Esophagus squamous epithelium (tissue), 5 donors: ENCODE results near the gene RASL11A. TPM values are rescaled to one million over a fixed set of nuclear protein-coding genes. Genes with fewer than 3 reads are reported as not detected.
A peak's percentile ranks its signal among the peaks of the same experiment; 100 is the strongest.

Source experiments
- DNase-seq: peaks from one replicate; lab custom pipeline; 2025; lab: John Stamatoyannopoulos, UW
- H3K27ac ChIP-seq, 4 donors: fragments of 200-600 bp; sonication (generic); one replicate each; pipeline ENCODE4 v1.5.1; 2016 to 2019; ENCODE audit warnings: mild to moderate bottlenecking in 1 of 4
- H3K27me3 ChIP-seq, 4 donors: fragments of 200-600 bp; sonication (generic); 1 replicate in 3 of 4; 2 replicates in 1 of 4; pipeline versions ENCODE4 v1.5.1 to v1.6.0; 2017 to 2021; ENCODE audit warnings: antibody characterized with exemption in 1 of 4
- H3K36me3 ChIP-seq, 3 donors: fragments of 200-600 bp; sonication (generic); one replicate each; pipeline ENCODE4 v1.5.1; 2016 to 2019
- H3K4me1 ChIP-seq, 3 donors: fragments of 200-600 bp; sonication (generic); one replicate each; pipeline ENCODE4 v1.5.1; 2017 to 2019
- H3K4me3 ChIP-seq, 4 donors: fragments of 200-600 bp; sonication (generic); 1 replicate in 3 of 4; 2 replicates in 1 of 4; pipeline ENCODE4 v1.5.1; 2016 to 2019; ENCODE audit warnings: mild to moderate bottlenecking in 2 of 4, moderate library complexity in 1 of 4
- H3K9me3 ChIP-seq, 3 donors: fragments of 200-600 bp; sonication (generic); one replicate each; pipeline ENCODE4 v1.5.1; 2016 to 2019
- POLR2A ChIP-seq, 4 donors: fragments of 450-650 bp; IDR thresholded peaks; one replicate each; pipeline ENCODE4 v1.6.1; 2017; ENCODE audit warnings: antibody characterized with exemption in 4 of 4, mild to moderate bottlenecking in 4 of 4, moderate library complexity in 3 of 4
- WGBS, 2 donors: methylation state at CpG; one replicate each; pipeline ENCODE4 v1.1.5; 2018; 5-methylcytosine and 5-hydroxymethylcytosine counted together
- intact Hi-C: fragments of 100-400 bp; cut with DNase I; formaldehyde crosslinking; loops from one replicate; pipeline ENCODE4 v1.15.0; 2022
- total RNA-seq, 4 donors: library from RNA; depleted of rRNA; stranded (reverse); fragments of >200 nt; gene quantifications; one replicate each; pipeline ENCODE4 v1.1.0, GENCODE V29; 2016
- TF ChIP-seq, protein P1 (sequence below), 6 experiments: fragments of 450-650 bp in 4 of 6; fragments of 200-600 bp in 2 of 6; sonication (generic) in 2 of 6; IDR thresholded peaks; one replicate each; pipeline ENCODE4 v1.5.1; 2016 to 2019; ENCODE audit warnings: antibody characterized with exemption in 6 of 6, mild to moderate bottlenecking in 4 of 6, moderate library complexity in 4 of 6
- donor health status: DM: yes; HTN: yes; CAD: no.

RASL11A gene
- total RNA-seq, 4 donors from 2014 or later, result 4.4 to 34.1 (median 21.9) TPM

DNA sequence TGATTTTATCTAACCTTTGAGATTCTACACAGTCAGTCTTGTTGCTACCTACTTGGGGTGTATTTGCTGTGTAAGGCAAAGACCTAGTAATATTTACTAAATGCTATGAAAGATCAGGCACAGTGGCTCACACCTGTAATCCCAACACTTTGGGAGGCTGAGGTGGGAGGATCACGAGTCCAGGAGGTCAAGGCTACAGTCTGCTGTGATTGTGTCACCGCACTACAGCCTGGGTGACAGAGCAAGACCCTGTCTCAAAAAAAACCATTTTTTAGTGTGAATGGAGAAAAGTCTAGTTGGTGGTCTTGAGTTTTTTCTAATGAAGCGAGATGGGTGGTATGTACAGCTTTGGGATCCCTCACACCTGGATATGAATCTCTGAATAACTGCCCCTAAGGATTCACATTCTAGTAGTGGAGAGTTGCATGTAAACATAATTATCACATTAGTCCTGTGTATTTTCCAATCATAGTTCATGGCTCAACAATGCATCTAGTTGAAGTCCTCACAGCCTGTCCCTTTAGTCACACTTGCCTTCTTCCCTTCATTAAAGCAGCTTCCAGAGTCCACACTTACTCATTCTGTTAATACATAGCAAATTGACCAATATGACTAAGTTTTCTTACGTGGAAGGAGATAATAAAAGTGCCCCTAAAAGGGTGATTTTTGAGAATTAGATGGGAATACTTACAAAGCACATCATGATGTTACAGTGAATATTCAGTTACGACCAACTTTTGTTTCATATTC, 11.8 kb upstream of the RASL11A start:
- H3K9me3 ChIP-seq, result no peaks in the 10 kb centered on the region
- peaks cover 1 to 61% (median 16%) of the 10 kb centered on the region in 3 donors for H3K4me1 ChIP-seq
- WGBS, 2 donors, result 93% methylated on average over 5 of the region's 5 CpGs
- H3K4me3 ChIP-seq, result no peak overlapping the region
- no peak for DNase-seq
- H3K36me3 ChIP-seq, result peaks cover 0 to 85% (median 26%) of the 10 kb centered on the region in 3 donors
- intact Hi-C loops, result loop anchor here (10.0 kb wide), 1 partner anchor 84 kb away; the partner anchor contains the start of gene USP12
- peak overlapping the region in 1 of 4 donors; percentile 23 for H3K27ac ChIP-seq
- TF ChIP-seq, protein P1, sequence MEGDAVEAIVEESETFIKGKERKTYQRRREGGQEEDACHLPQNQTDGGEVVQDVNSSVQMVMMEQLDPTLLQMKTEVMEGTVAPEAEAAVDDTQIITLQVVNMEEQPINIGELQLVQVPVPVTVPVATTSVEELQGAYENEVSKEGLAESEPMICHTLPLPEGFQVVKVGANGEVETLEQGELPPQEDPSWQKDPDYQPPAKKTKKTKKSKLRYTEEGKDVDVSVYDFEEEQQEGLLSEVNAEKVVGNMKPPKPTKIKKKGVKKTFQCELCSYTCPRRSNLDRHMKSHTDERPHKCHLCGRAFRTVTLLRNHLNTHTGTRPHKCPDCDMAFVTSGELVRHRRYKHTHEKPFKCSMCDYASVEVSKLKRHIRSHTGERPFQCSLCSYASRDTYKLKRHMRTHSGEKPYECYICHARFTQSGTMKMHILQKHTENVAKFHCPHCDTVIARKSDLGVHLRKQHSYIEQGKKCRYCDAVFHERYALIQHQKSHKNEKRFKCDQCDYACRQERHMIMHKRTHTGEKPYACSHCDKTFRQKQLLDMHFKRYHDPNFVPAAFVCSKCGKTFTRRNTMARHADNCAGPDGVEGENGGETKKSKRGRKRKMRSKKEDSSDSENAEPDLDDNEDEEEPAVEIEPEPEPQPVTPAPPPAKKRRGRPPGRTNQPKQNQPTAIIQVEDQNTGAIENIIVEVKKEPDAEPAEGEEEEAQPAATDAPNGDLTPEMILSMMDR (IDR thresholded peaks at IDR 0.05), result no peak
- TF ChIP-seq POLR2A (IDR thresholded peaks at IDR 0.05), result no peak
- H3K27me3 ChIP-seq, result no peaks in the 10 kb centered on the region

DNA sequence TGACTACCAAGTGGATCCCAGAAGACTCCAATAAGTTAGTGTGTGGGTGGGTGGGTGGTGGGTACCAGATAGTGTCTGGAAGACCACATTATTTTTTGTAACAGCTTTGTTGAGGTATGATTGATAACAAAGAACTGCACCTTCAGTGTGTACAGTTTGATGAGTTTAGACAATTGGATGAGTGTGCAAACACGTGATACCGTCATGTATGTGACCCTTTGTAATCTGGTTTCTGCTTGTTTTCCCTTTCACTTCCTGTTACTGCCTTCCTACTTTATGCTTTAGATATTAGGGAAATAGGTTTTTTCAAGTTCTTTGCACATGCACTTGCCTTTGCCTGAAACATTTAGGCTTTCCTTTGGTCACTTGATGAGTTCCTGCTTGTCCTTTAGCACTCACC, 10.8 kb upstream of the RASL11A start:
- peaks cover 0 to 75% (median 21%) of the 10 kb centered on the region in 3 donors for H3K36me3 ChIP-seq
- intact Hi-C loops, result loop anchor here (10.0 kb wide), 1 partner anchor 85 kb away; the partner anchor contains the start of gene USP12
- no peak overlapping the region for H3K4me3 ChIP-seq
- TF ChIP-seq, protein P1 (IDR thresholded peaks at IDR 0.05), result no peak
- no peak for TF ChIP-seq POLR2A (IDR thresholded peaks at IDR 0.05)
- no peak for DNase-seq
- peaks cover 0 to 61% (median 8%) of the 10 kb centered on the region in 3 donors for H3K4me1 ChIP-seq
- WGBS, 2 donors, result 52 to 60% methylated on average over 2 of the region's 2 CpGs
- no peaks in the 10 kb centered on the region for H3K27me3 ChIP-seq
- H3K27ac ChIP-seq, result peak overlapping the region in 1 of 4 donors; percentile 17
- no peaks in the 10 kb centered on the region for H3K9me3 ChIP-seq

DNA sequence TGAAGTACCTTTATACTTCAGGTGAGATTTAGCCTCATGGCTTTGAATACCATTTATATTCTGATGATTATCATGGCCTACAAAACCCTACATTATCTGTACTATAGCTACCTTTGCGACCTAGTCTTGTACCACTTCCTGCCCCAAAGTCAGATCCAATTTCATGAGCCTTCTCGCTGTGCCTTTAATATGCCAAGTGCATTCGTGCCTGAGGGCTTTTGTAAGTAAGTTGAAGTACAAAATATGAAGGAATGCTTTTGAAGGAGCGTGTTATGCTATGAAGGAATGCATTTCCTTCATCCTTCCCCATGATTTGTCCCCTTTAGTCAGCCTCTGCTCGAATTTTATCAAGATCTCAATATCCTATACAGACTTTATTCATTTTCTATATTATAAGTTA, 9.2 kb upstream of the RASL11A start:
- Histone ChIP-seq H3K27me3 (no peaks in the 10 kb centered on the region), H3K36me3 (peaks cover 0 to 59% (median 12%) of the 10 kb centered on the region in 3 donors), H3K27ac (peak overlapping the region in 1 of 4 donors; percentile 9), H3K4me3 (no peak overlapping the region), H3K4me1 (peaks cover 0 to 58% (median 5%) of the 10 kb centered on the region in 3 donors), H3K9me3 (no peaks in the 10 kb centered on the region)
- 33 to 44% methylated on average over 5 of the region's 5 CpGs for WGBS, 2 donors
- intact Hi-C loops, result no loop called here
- no peak for DNase-seq
- no peak for TF ChIP-seq POLR2A (IDR thresholded peaks at IDR 0.05)
- TF ChIP-seq, protein P1 (IDR thresholded peaks at IDR 0.05), result no peak

DNA sequence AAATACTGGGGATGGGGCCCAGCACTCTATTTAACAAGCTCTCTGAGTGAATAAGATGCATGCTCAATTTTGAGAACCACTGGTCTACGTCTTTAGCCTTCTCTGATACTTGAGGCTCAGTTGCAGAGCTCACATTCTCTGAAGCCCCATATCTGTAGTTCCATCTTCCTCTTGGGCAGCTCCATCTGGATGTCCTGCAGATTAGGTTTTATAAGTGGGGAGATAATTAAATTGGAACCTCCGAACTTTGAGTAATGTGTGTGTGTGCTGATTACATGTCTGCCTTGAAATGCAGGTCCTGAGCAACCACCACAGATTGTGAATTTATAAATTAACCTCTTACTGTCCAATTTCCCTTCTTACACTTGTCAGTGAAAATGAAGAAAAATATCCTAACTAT, 7.2 kb upstream of the RASL11A start:
- Histone ChIP-seq H3K4me3 (no peak overlapping the region), H3K36me3 (peaks cover 0 to 39% (median 0%) of the 10 kb centered on the region in 3 donors), H3K27me3 (no peaks in the 10 kb centered on the region), H3K9me3 (no peaks in the 10 kb centered on the region), H3K27ac (no peak overlapping the region), H3K4me1 (peaks cover 4 to 64% (median 5%) of the 10 kb centered on the region in 3 donors)
- 51 to 71% methylated on average over 2 of the region's 2 CpGs for WGBS, 2 donors
- intact Hi-C loops, result no loop called here
- no peak for DNase-seq
- TF ChIP-seq, protein P1 (IDR thresholded peaks at IDR 0.05), result no peak
- no peak for TF ChIP-seq POLR2A (IDR thresholded peaks at IDR 0.05)

DNA sequence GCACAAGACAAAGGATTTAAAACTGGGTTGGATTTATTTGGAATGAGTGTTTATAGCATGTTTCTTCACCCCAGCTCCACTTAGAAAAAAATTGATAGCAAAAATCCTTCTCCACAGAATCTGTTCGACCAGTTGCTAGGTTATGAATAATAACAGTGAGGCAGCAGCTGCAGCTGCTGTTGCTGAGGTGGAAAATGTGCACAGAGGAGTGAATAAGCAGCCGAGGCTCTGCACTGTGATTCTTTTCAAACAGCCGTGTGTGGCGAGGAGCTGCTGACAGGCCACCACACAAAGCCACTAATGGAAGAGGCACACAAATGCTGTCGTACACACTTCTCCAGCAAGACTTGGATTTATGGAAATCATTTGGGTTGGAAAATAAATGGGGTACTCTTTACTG, 6.4 kb upstream of the RASL11A start:
- peaks cover 0 to 31% (median 0%) of the 10 kb centered on the region in 3 donors for H3K36me3 ChIP-seq
- no peak overlapping the region for H3K4me3 ChIP-seq
- intact Hi-C loops, result no loop called here
- no peak for DNase-seq
- no peaks in the 10 kb centered on the region for H3K9me3 ChIP-seq
- peak overlapping the region in 2 of 4 donors; percentile 5 to 44 for H3K27ac ChIP-seq
- peaks cover 4 to 69% (median 5%) of the 10 kb centered on the region in 3 donors for H3K4me1 ChIP-seq
- 46 to 50% methylated on average over 5 of the region's 5 CpGs for WGBS, 2 donors
- TF ChIP-seq, protein P1 (IDR thresholded peaks at IDR 0.05), result no peak
- no peak for TF ChIP-seq POLR2A (IDR thresholded peaks at IDR 0.05)
- H3K27me3 ChIP-seq, result no peaks in the 10 kb centered on the region
